CD4-positive, alpha-beta T cell (primary cell): Measurements from ENCODE around the gene CDH8. TPM values are rescaled to one million over a fixed set of nuclear protein-coding genes. Genes with fewer than 3 reads are reported as not detected.

Source experiments
- ATAC-seq: fragments of 200-7000 bp; cut with Tn5 transposase; one replicate; pipeline ENCODE4 v1.10.0; 2022; ENCODE audit warnings: mild to moderate bottlenecking; ENCODE audit not compliant: poor library complexity
- CTCF ChIA-PET: fragments of 350-600 bp; sonication (Branson Sonifier 250); formaldehyde crosslinking; loops from one replicate; lab custom pipeline; 2021; ENCODE audit warnings: antibody characterized with exemption, inconsistent platforms; lab: Charles Lee
- POLR2A ChIA-PET: fragments of 350-600 bp; sonication (Branson Sonifier 250); formaldehyde crosslinking; loops from one replicate; lab custom pipeline; 2021; ENCODE audit warnings: antibody characterized with exemption, inconsistent platforms; lab: Charles Lee
- DNase-seq, 14 experiments: peaks; one replicate each; pipeline ENCODE4 v3.0.0-alpha.2; 2013 to 2020; ENCODE audit warnings: mixed read lengths in 2 of 14
- H3K27ac ChIP-seq, 2 donors: one replicate each; pipeline versions ENCODE4 v1.5.1 to v1.7.0; 2013; ENCODE audit warnings: low read length in 2 of 2, low read depth in 1 of 2, mild to moderate bottlenecking in 1 of 2
- H3K27me3 ChIP-seq, 2 experiments: 1 replicate in 1 of 2; 2 replicates in 1 of 2; pipeline versions ENCODE4 v1.6.1 to v1.7.0; 2013; ENCODE audit warnings: low read length in 2 of 2, control low read depth in 1 of 2, mild to moderate bottlenecking in 1 of 2, moderate library complexity in 1 of 2; ENCODE audit not compliant: insufficient read depth in 2 of 2, control insufficient read depth in 1 of 2
- H3K36me3 ChIP-seq: one replicate; pipeline ENCODE4 v1.6.1; 2013; ENCODE audit warnings: low read length, control low read depth; ENCODE audit not compliant: insufficient read depth
- H3K4me1 ChIP-seq: one replicate; pipeline ENCODE4 v1.6.1; 2013; ENCODE audit warnings: low read length, control low read depth; ENCODE audit not compliant: insufficient read depth
- H3K4me3 ChIP-seq: one replicate; pipeline ENCODE4 v1.5.1; 2013; ENCODE audit warnings: mild to moderate bottlenecking, low read length, moderate library complexity
- H3K9me3 ChIP-seq, 2 experiments: 1 replicate in 1 of 2; 2 replicates in 1 of 2; pipeline versions ENCODE4 v1.6.1 to v1.7.0; 2013; ENCODE audit warnings: low read length in 2 of 2, mild to moderate bottlenecking in 2 of 2, control low read depth in 1 of 2, moderate library complexity in 1 of 2; ENCODE audit not compliant: control insufficient read depth in 1 of 2, insufficient read depth in 1 of 2
- H3K27ac Mint-ChIP-seq: one replicate; pipeline ENCODE4 v1.8.0; 2020; ENCODE audit warnings: mixed read lengths
- H3K27me3 Mint-ChIP-seq: one replicate; pipeline ENCODE4 v1.8.0; 2021; ENCODE audit warnings: mixed read lengths
- H3K36me3 Mint-ChIP-seq: one replicate; pipeline ENCODE4 v1.8.0; 2021; ENCODE audit warnings: low read depth, mixed read lengths
- H3K4me1 Mint-ChIP-seq: one replicate; pipeline ENCODE4 v1.8.0; 2021; ENCODE audit warnings: low read depth, mixed read lengths
- H3K4me3 Mint-ChIP-seq: one replicate; pipeline ENCODE4 v1.8.0; 2020; ENCODE audit warnings: mild to moderate bottlenecking, mixed read lengths
- H3K9me3 Mint-ChIP-seq: one replicate; pipeline ENCODE4 v1.8.0; 2020; ENCODE audit warnings: mixed read lengths
- intact Hi-C, 2 experiments: fragments of 100-400 bp; cut with DNase I in 1 of 2; cut with micrococcal nuclease in 1 of 2; formaldehyde crosslinking; loops; one replicate each; pipeline versions ENCODE4 v1.15.1 to v1.9.0; 2023 to 2025; cut with DNase I, micrococcal nuclease
- total RNA-seq, 174 experiments: library from RNA in 2 of 174; stranded (reverse) in 2 of 174; gene quantifications; one replicate each; pipeline ENCODE4 v1.2.3 and lab custom pipeline; 2021 to 2026
- TF ChIP-seq, protein P1 (sequence below): fragments of 200-600 bp; IDR thresholded peaks from one replicate; pipeline ENCODE4 v1.8.0; 2022; ENCODE audit warnings: antibody characterized with exemption, mild to moderate bottlenecking

Gene CDH8
- total RNA-seq, 2 experiments from 2014 or later, result not detected

DNA sequence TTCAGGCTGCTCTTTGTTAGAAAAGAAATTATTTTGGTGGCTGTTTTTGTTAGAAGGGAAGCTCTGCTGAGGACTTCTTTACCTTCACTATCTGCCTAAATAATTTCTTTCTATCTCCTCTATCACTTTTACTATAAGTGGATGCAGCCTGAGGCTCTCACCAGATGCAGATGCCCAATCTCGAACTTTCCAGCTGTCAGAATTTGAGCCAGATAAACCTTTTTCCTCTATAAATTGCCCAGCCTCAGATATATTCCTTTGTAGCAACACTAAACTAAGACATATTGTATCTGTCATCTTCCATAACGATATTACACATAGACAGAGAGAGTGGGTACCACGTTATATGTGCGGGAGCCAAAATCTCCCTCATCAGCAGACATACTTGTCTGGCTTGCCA lies 15.7 kb upstream of the CDH8 start:
- Histone ChIP-seq H3K27me3 (no peaks in the 10 kb centered on the region), H3K4me1 (no peaks in the 10 kb centered on the region), H3K4me3 (no peak overlapping the region), H3K36me3 (no peaks in the 10 kb centered on the region), H3K9me3 (peaks cover 0 to 10% of the 10 kb centered on the region in 2 experiments), H3K27ac (no peak overlapping the region)
- TF ChIP-seq, protein P1, sequence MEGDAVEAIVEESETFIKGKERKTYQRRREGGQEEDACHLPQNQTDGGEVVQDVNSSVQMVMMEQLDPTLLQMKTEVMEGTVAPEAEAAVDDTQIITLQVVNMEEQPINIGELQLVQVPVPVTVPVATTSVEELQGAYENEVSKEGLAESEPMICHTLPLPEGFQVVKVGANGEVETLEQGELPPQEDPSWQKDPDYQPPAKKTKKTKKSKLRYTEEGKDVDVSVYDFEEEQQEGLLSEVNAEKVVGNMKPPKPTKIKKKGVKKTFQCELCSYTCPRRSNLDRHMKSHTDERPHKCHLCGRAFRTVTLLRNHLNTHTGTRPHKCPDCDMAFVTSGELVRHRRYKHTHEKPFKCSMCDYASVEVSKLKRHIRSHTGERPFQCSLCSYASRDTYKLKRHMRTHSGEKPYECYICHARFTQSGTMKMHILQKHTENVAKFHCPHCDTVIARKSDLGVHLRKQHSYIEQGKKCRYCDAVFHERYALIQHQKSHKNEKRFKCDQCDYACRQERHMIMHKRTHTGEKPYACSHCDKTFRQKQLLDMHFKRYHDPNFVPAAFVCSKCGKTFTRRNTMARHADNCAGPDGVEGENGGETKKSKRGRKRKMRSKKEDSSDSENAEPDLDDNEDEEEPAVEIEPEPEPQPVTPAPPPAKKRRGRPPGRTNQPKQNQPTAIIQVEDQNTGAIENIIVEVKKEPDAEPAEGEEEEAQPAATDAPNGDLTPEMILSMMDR, result no peak
- no peak for DNase-seq
- H3K27me3 Mint-ChIP-seq, result no peaks in the 10 kb centered on the region
- no peak overlapping the region for H3K4me3 Mint-ChIP-seq
- H3K9me3 Mint-ChIP-seq, result no peaks in the 10 kb centered on the region
- ATAC-seq, result no peak
- H3K36me3 Mint-ChIP-seq, result no peaks in the 10 kb centered on the region
- intact Hi-C loops, result no loop called here
- POLR2A ChIA-PET, result no interaction called here
- CTCF ChIA-PET, result no interaction called here
- no peak overlapping the region for H3K27ac Mint-ChIP-seq
- H3K4me1 Mint-ChIP-seq, result no peaks in the 10 kb centered on the region

DNA sequence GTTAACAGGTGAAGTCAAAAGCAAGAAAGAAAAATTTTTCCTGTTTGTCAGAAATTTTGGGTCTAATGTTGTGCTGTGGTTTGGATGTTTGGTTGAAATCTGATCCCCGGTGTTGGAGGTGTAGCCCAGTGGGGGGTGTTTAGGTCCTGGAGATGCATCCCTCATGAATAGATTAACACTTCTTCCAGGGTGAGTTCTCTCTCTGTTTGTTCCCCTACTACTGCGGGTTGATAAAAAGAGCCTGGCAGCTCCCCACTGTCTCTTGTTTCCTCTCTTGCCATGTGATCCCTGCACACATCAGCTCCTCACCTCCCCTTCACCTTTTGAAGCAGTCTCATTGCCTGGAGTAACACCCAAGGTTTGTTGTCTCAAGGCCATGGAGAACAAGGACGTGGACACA lies 14.6 kb upstream of the CDH8 start:
- ChIA-PET CTCF (no interaction called here), POLR2A (no interaction called here)
- Histone ChIP-seq H3K4me1 (no peaks in the 10 kb centered on the region), H3K27ac (no peak overlapping the region), H3K36me3 (no peaks in the 10 kb centered on the region), H3K9me3 (peaks cover 5 to 7% of the 10 kb centered on the region in 2 experiments), H3K27me3 (no peaks in the 10 kb centered on the region), H3K4me3 (no peak overlapping the region)
- peaks cover 6% of the 10 kb centered on the region for H3K9me3 Mint-ChIP-seq
- H3K4me1 Mint-ChIP-seq, result no peaks in the 10 kb centered on the region
- no peak overlapping the region for H3K27ac Mint-ChIP-seq
- TF ChIP-seq, protein P1, result no peak
- ATAC-seq, result no peak
- no peak for DNase-seq
- H3K36me3 Mint-ChIP-seq, result no peaks in the 10 kb centered on the region
- intact Hi-C loops, result no loop called here
- H3K27me3 Mint-ChIP-seq, result no peaks in the 10 kb centered on the region
- H3K4me3 Mint-ChIP-seq, result no peak overlapping the region

DNA sequence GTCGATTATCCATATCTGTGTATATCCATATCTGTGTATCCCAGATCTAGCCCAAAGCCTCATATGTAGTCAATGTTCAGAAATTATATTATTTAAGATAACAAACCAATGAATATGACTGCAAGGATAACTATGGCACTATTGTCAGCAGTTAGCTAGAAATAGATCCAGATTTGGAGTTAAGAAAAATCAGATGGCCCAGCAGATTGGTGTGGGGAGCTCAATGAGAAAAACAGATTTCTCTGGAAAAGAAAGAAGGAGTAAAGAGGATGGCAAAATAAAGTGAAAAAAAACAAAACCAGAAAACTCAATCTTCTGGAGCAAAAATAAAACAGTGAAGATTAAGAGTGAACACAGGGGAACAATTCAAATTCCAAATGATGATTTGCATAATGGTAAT lies 10.6 kb upstream of the CDH8 start:
- no peaks in the 10 kb centered on the region for H3K27me3 Mint-ChIP-seq
- POLR2A ChIA-PET, result no interaction called here
- no peak overlapping the region for H3K27ac ChIP-seq
- ATAC-seq, result no peak
- DNase-seq, result no peak
- intact Hi-C loops, result no loop called here
- H3K4me3 Mint-ChIP-seq, result no peak overlapping the region
- H3K36me3 ChIP-seq, result no peaks in the 10 kb centered on the region
- TF ChIP-seq, protein P1, result no peak
- no peak overlapping the region for H3K27ac Mint-ChIP-seq
- no peaks in the 10 kb centered on the region for H3K27me3 ChIP-seq
- CTCF ChIA-PET, result no interaction called here
- no peak overlapping the region for H3K4me3 ChIP-seq
- peaks cover 5 to 7% of the 10 kb centered on the region in 2 experiments for H3K9me3 ChIP-seq
- no peaks in the 10 kb centered on the region for H3K36me3 Mint-ChIP-seq
- no peaks in the 10 kb centered on the region for H3K4me1 ChIP-seq
- peaks cover 8% of the 10 kb centered on the region for H3K9me3 Mint-ChIP-seq
- no peaks in the 10 kb centered on the region for H3K4me1 Mint-ChIP-seq
